VCaP (cell line): ENCODE measurements around the gene HDLBP.
A peak's percentile ranks its signal among the peaks of the same experiment; 100 is the strongest.

Source experiments
- H3K27ac ChIP-seq: fragments of 450-650 bp; 2 replicates; pipeline ENCODE4 v1.5.1; 2017
- TF ChIP-seq, protein P1 (sequence below): fragments of 450-650 bp; conservative IDR thresholded peaks from 2 replicates; pipeline ENCODE4 v1.5.1; 2017; ENCODE audit warnings: mild to moderate bottlenecking, moderate library complexity

HDLBP gene

DNA sequence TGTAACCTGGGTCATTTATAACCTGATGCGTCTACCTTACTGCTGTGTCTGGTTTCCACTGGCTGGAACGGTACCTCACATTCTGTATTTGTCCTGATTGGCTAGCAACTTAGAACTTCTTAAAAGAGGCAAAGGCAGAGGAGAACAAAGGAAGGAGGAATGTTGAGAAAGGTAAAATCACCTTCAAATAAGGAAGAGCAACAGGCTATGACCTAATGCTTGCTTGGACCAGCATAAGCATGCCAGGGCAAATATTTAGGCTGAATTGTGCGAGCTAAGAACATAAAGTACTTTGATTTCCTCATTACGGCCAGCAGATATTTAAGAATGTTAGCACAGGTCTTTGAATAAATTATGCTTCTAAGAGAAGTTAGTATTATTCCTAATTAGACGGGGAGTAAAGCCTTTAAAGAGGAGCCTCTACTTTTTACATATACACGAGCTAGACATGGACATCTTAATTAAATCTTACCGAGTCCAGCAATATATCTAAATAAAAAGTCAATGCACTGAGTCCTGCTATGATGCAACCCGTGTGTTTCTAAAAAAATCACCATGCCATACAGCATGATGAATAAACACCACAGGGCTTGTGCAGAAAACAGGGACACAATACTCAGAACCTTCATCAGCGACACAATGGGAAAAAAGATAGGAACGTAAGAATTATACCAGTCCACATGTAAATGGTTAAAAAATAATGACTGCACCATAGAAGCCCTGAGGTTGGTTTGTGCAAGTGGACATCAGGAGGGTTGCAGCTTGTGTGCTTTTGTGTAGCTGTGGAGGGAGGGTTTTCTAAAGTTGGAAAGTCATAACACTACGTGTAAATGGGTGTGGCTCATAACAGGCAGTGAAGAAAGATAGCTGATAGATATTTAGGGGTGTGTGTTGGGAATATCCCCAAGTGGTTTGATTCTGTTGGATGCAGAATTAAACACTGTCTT lies 14.5 kb upstream of the HDLBP start:
- TF ChIP-seq, protein P1, sequence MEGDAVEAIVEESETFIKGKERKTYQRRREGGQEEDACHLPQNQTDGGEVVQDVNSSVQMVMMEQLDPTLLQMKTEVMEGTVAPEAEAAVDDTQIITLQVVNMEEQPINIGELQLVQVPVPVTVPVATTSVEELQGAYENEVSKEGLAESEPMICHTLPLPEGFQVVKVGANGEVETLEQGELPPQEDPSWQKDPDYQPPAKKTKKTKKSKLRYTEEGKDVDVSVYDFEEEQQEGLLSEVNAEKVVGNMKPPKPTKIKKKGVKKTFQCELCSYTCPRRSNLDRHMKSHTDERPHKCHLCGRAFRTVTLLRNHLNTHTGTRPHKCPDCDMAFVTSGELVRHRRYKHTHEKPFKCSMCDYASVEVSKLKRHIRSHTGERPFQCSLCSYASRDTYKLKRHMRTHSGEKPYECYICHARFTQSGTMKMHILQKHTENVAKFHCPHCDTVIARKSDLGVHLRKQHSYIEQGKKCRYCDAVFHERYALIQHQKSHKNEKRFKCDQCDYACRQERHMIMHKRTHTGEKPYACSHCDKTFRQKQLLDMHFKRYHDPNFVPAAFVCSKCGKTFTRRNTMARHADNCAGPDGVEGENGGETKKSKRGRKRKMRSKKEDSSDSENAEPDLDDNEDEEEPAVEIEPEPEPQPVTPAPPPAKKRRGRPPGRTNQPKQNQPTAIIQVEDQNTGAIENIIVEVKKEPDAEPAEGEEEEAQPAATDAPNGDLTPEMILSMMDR = no peak
- peak overlapping the region; percentile 33; the same call in 1 of the 2 replicates for H3K27ac ChIP-seq

DNA sequence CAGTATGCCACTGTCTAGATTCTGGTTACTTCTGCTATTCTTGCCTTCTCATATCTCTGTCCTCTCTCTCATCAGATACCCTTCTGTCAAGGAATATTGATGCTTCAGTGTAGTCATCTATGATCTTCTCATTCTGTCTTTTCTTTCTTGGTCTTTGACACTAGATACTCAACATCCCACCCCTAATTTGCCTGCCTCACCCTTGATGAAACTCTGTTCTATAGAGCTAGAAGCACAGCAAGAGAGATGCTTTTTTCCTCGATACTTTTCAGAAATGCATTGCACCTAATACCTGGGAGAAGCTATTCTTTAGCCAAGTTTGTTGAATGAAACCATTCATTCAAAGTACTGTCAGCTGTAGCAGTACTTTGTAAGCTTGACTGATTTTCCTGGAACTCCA lies 9.8 kb upstream of the HDLBP start:
- no peak overlapping the region for H3K27ac ChIP-seq
- TF ChIP-seq, protein P1 = no peak

DNA sequence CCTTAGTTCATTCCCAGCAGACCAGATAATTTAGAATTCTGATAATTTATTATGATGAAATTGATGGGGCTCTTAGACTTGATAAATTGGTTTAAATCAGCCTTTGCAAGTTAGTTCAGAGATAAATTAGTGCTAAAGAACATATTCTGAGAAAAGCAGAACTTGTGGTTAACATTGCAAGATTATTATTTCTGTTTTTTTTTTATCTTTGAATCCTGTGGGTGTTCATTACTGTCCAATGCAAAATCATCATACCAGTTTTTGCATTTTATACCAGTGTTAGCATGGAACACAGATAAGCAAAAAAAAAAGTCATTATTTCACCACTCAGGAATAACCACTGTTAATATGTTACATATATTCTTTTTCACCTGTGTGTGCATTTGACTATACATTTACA lies 9.3 kb upstream of the HDLBP start:
- TF ChIP-seq, protein P1 = no peak
- no peak overlapping the region for H3K27ac ChIP-seq

DNA sequence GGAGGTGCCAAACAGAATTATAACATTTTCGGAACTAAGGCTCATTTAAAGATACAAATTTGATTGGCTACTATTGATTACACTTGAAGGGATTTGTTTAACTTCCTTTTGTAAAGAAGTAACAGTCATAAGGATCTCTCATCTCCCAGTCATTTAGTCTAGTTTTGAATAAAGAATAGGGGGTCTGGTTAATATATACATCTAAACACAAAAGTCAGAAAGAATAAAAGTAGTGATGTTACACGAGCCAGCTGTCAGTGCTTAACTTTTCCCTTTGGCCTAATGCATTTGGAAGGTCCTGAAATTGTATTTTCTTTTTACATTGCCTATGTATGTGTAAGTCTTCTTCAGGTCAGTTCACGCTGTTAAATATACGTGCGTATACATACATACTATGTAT lies 8.3 kb upstream of the HDLBP start:
- TF ChIP-seq, protein P1 = no peak
- H3K27ac ChIP-seq = no peak overlapping the region

DNA sequence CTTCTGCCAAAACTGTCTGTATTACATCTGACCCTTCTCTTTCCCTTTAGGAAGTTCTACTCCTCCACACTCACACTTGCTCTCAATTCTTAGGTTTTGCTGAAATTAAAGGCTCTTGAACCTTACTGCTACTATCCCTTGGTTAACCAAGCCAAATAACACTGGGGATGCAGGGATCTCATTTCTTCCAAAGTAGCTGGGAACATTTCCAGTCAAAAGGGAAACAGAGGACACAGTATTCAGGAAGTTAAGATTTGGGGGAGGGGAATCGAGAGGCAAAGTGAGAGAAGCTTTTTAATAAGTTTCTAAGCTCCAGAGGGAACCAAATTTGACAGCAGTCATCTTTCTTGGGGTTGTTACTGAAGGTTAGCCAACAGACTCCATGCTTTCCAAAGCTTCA lies 6.4 kb upstream of the HDLBP start:
- peak overlapping the region; percentile 56 for H3K27ac ChIP-seq
- TF ChIP-seq, protein P1 = no peak

DNA sequence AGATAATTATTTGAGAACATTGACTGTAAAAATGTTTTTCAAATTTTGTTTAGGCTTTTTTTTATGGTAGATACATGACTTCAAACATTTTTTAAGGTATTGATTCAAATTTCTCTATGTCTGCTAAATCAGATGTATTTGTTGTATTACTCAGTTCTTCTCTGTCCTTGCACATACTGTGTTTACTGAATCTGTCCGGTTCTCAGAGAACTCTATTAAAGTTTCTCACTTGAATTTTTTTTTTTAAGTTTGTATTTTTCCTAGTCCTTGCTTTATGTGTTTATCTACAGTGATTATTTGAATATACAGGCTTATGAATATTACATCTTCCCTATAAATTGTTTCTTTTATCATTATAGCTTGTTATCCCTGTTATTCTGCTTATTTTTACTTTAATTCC lies 5.6 kb upstream of the HDLBP start:
- TF ChIP-seq, protein P1 = no peak
- H3K27ac ChIP-seq = peak overlapping the region; percentile 56

DNA sequence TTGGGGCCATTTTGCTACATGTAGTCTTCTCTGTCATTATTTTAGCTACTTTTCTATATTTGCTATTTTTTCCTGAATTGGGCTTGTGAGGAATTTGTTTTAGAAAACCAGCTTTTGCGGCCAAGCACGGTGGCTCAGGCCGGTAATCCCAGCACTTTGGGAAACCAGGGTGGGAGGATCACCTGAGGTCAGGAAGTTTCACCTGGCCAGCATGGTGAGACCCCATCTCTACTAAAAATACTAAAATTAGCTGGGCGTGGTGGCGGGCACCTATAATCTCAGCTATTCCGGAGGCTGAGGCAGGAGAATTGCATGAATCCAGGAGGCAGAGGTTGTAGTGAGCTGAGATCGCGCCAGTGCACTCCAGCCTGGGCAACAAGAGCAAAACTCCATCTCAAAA lies 4.9 kb upstream of the HDLBP start:
- H3K27ac ChIP-seq = peak overlapping the region; percentile 56; the same call in 1 of the 2 replicates
- TF ChIP-seq, protein P1 = no peak

DNA sequence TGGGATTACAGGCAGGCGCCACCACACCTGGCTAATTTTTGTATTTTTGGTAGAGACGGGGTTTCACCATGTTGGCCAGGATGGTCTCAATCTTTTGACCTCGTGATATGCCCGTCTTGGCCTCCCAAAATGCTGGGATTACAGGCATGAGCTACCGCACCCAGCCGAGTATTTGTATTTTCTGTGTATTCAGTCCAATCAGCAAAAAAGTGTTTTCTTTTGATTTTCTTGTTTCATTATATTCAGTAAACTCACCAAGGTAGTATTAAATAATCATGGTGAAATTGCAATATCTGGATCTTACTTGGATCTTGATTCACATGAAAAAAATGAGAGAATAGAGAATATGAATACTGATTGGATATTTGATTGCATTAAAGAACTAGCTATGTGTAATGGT lies 3.4 kb upstream of the HDLBP start:
- H3K27ac ChIP-seq = peak overlapping the region; percentile 98; the same call in 1 of the 2 replicates
